ENCODE results near the gene KCNMA1.

- TF ChIP-seq CTCF (IDR thresholded peaks at IDR 0.05) = no peak
- no peak for TF ChIP-seq POLR2AphosphoS5 (IDR thresholded peaks at IDR 0.05)
Observed at GRCh38 chr10:77192402-77192801, 445.2 kb downstream of the KCNMA1 start.
